T47D (cell line): ENCODE results near the gene GPC5.
A peak's percentile ranks its signal among the peaks of the same experiment; 100 is the strongest.
"Not testable (repeated sequence)": the region's sequence is repeated elsewhere in the genome, so short reads cannot be mapped to it uniquely, and the experiment has no call there.

Experiments used
- DNase-seq, 2 experiments: peaks; one replicate each; pipeline versions ENCODE4 v3.0.0 to v3.0.0-alpha.2; 2011 to 2012; ENCODE audit warnings: low read depth in 1 of 2, low spot score in 1 of 2
- JUND ChIP-seq: IDR thresholded peaks from 2 replicates; pipeline ENCODE4 v1.6.1; 2012; ENCODE audit warnings: low read depth
- in situ Hi-C: cut with HindIII; loops from 2 replicates; pipeline ENCODE4 v1.10.0; 2016; ENCODE audit warnings: low sequenced_read_pairs, low pct_unique_long_range_greater_than_20kb

Gene GPC5

GRCh38 chr13:92658293-92658692 is 1259.9 kb downstream of the GPC5 start:
- in situ Hi-C loops, result no loop called here
- TF ChIP-seq JUND, result no peak
- DNase-seq, result peak in 1 of 2 experiments; percentile 24

GRCh38 chr13:92661406-92661805 is 1263.0 kb downstream of the GPC5 start:
- in situ Hi-C loops, result no loop called here
- no peak for TF ChIP-seq JUND
- DNase-seq, result no peak

GRCh38 chr13:92668157-92668556 is 1269.7 kb downstream of the GPC5 start:
- no peak for DNase-seq
- in situ Hi-C loops, result no loop called here
- TF ChIP-seq JUND, result no peak

GRCh38 chr13:92670096-92670495 is 1271.7 kb downstream of the GPC5 start:
- DNase-seq, result no peak
- in situ Hi-C loops, result no loop called here
- TF ChIP-seq JUND, result no peak

- in situ Hi-C loops, result no loop called here
- DNase-seq, result no peak
- TF ChIP-seq JUND, result no peak
Measured at GRCh38 chr13:92671821-92672220, 1273.4 kb downstream of the GPC5 start.

GRCh38 chr13:92676246-92676645 is 1277.8 kb downstream of the GPC5 start:
- no peak for DNase-seq
- in situ Hi-C loops, result no loop called here
- no peak for TF ChIP-seq JUND

GRCh38 chr13:92677571-92677970 is 1279.2 kb downstream of the GPC5 start:
- in situ Hi-C loops, result no loop called here
- TF ChIP-seq JUND, result no peak
- DNase-seq, result no peak

- in situ Hi-C loops, result no loop called here
- no peak for TF ChIP-seq JUND
Measured at GRCh38 chr13:92679602-92680001, 1281.2 kb downstream of the GPC5 start.

GRCh38 chr13:92681239-92681638 is 1282.8 kb downstream of the GPC5 start:
- no peak for TF ChIP-seq JUND
- in situ Hi-C loops, result no loop called here
- no peak for DNase-seq

More at GRCh38 chr13:92679602-92680001, 1281.2 kb downstream of the GPC5 start:
- DNase-seq, result no peak

GRCh38 chr13:92682832-92683517 is 1284.6 kb downstream of the GPC5 start:
- no peak for DNase-seq
- no peak for TF ChIP-seq JUND
- in situ Hi-C loops, result no loop called here

GRCh38 chr13:92694047-92694446 is 1295.6 kb downstream of the GPC5 start:
- in situ Hi-C loops, result no loop called here
- TF ChIP-seq JUND, result no peak
- no peak for DNase-seq

- in situ Hi-C loops, DNase-seq: not testable (repeated sequence)
Measured at GRCh38 chr13:92695827-92696226, 1297.4 kb downstream of the GPC5 start.

GRCh38 chr13:92716749-92717148 is 1318.3 kb downstream of the GPC5 start:
- no peak for TF ChIP-seq JUND
- in situ Hi-C loops, result no loop called here
- peak in 1 of 2 experiments; percentile 45 for DNase-seq

GRCh38 chr13:92717857-92718256 is 1319.4 kb downstream of the GPC5 start:
- DNase-seq, result no peak
- TF ChIP-seq JUND, result no peak
- in situ Hi-C loops, result no loop called here
